Measurements from ENCODE around the gene RBM46. TPM values are rescaled to one million over a fixed set of nuclear protein-coding genes. Genes with fewer than 3 reads are reported as not detected.

Gene RBM46
- total RNA-seq, 1 donor from 2014 or later = 0.07 TPM

DNA sequence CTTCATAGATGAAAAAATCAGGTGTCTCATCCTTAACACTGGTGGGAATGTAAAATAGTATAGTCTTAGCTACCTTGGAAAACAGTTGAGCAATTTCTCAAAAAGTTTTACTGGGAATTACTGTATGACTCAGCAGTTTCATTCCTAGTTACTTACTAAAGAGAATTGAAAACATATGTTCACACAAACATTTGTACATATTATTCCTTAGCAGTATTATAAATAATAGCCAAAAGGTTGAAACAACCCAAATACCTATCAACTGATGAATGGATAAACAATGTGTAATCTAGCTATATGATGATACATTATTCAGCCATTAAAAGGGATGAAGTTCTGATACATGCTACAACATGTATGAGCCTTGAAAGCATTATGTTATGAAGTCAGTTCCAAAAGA is 41.7 kb downstream of the RBM46 start:
- Mint-ChIP-seq H3K4me1 (no peaks in the 10 kb centered on the region), H3K9me3 (peaks cover 6% of the 10 kb centered on the region), H3K27me3 (ENCODE audit: insufficient read depth, low read depth) (no peaks in the 10 kb centered on the region), H3K4me3 (no peak overlapping the region), H3K36me3 (no peaks in the 10 kb centered on the region), H3K27ac (no peak overlapping the region)
- Histone ChIP-seq H3K4me3 (no peak overlapping the region), H3K4me1 (no peaks in the 10 kb centered on the region), H3K9ac (no peak overlapping the region), H3K27ac (no peak overlapping the region), H3K27me3 (no peaks in the 10 kb centered on the region), H4K20me1 (ENCODE audit: low read depth) (no peaks in the 10 kb centered on the region), H3K36me3 (no peaks in the 10 kb centered on the region), H3F3A (ENCODE audit: low read depth) (no peaks in the 10 kb centered on the region), H3K9me3 (ENCODE audit: low read depth) (peaks cover 4% of the 10 kb centered on the region), H3K4me2 (no peak overlapping the region), H3K79me2 (ENCODE audit: low read depth) (no peaks in the 10 kb centered on the region), H2AFZ (replicated peaks) (no peak overlapping the region)
- no peak for DNase-seq (ENCODE audit: low spot score)
- TF ChIP-seq CTCF (IDR thresholded peaks at IDR 0.05) = no peak
- TF ChIP-seq EZH2phosphoT487 (IDR thresholded peaks at IDR 0.05) = no peak
- TF ChIP-seq EZH2 (IDR thresholded peaks at IDR 0.05) = no peak

DNA sequence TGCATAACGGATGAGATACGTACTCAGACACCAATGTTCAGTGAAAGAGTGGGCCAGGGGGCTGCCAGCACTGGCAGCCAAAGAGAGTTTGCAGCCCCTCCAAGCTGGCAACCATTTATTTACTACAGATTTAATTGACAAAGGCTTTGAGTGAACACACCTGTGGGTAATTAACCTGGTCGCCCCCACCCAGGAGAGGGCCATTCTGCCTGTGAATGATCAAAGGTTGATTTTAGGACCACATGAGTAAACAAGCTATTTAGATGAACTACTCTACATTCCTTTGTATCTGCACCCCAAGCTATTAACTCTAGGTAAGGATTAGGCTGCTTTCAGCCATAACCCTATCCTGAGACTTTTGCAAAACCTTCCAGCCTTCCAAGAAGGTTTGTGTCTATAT is 55.0 kb downstream of the RBM46 start:
- Mint-ChIP-seq H3K27ac (no peak overlapping the region), H3K9me3 (peaks cover 11% of the 10 kb centered on the region), H3K4me3 (no peak overlapping the region), H3K4me1 (no peaks in the 10 kb centered on the region), H3K27me3 (ENCODE audit: insufficient read depth, low read depth) (peaks cover 2% of the 10 kb centered on the region), H3K36me3 (no peaks in the 10 kb centered on the region)
- no peak overlapping the region for H3K9ac ChIP-seq
- TF ChIP-seq EZH2 (IDR thresholded peaks at IDR 0.05) (no peak), CTCF (IDR thresholded peaks at IDR 0.05) (no peak), EZH2phosphoT487 (IDR thresholded peaks at IDR 0.05) (no peak)
- no peaks in the 10 kb centered on the region for H3F3A ChIP-seq (ENCODE audit: low read depth)
- H3K27me3 ChIP-seq = no peaks in the 10 kb centered on the region
- no peaks in the 10 kb centered on the region for H4K20me1 ChIP-seq (ENCODE audit: low read depth)
- no peak overlapping the region for H3K27ac ChIP-seq
- H3K36me3 ChIP-seq = no peaks in the 10 kb centered on the region
- no peak overlapping the region for H3K4me2 ChIP-seq
- no peaks in the 10 kb centered on the region for H3K79me2 ChIP-seq (ENCODE audit: low read depth)
- no peak overlapping the region for H3K4me3 ChIP-seq
- peak overlapping the region; percentile 34 for H2AFZ ChIP-seq (replicated peaks)
- H3K9me3 ChIP-seq (ENCODE audit: low read depth) = no peaks in the 10 kb centered on the region
- DNase-seq (ENCODE audit: low spot score) = no peak
- H3K4me1 ChIP-seq = no peaks in the 10 kb centered on the region

DNA sequence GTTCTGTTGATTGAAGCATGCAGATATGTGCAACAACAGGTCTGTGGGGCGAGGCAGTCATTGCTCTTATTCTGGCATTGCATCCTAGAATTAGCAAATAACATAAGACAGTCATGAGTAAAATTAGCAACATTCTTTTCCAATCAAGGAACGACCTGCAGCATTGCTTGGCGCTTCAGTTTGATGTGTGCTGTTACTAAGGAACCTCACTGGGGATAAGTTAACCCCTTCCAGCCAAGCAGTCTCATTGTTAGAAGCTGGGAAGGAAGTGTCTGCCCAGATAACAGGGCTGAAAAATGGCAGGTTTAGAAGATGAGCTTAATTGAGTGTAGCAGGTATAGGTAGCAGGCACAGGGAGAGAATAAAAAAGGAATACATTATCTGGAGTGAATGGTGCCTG is 55.4 kb downstream of the RBM46 start:
- TF ChIP-seq EZH2 (IDR thresholded peaks at IDR 0.05) (no peak), EZH2phosphoT487 (IDR thresholded peaks at IDR 0.05) (no peak), CTCF (IDR thresholded peaks at IDR 0.05) (no peak)
- no peaks in the 10 kb centered on the region for H3K4me1 ChIP-seq
- DNase-seq (ENCODE audit: low spot score) = peak; percentile 4

More for the DNA sequence above, 55.4 kb downstream of the RBM46 start:
- no peak overlapping the region for H3K4me3 Mint-ChIP-seq
- H3K27ac Mint-ChIP-seq = no peak overlapping the region
- no peaks in the 10 kb centered on the region for H3K36me3 Mint-ChIP-seq
- H3K27me3 Mint-ChIP-seq (ENCODE audit: insufficient read depth, low read depth) = peaks cover 2% of the 10 kb centered on the region
- Histone ChIP-seq H3K27me3 (no peaks in the 10 kb centered on the region), H2AFZ (replicated peaks) (peak overlapping the region; percentile 42), H3K79me2 (ENCODE audit: low read depth) (no peaks in the 10 kb centered on the region), H3K4me3 (no peak overlapping the region), H3K9me3 (ENCODE audit: low read depth) (no peaks in the 10 kb centered on the region), H4K20me1 (ENCODE audit: low read depth) (no peaks in the 10 kb centered on the region), H3F3A (ENCODE audit: low read depth) (no peaks in the 10 kb centered on the region), H3K4me2 (no peak overlapping the region), H3K27ac (no peak overlapping the region), H3K9ac (no peak overlapping the region), H3K36me3 (no peaks in the 10 kb centered on the region)
- peaks cover 11% of the 10 kb centered on the region for H3K9me3 Mint-ChIP-seq
- no peaks in the 10 kb centered on the region for H3K4me1 Mint-ChIP-seq
